HG03432 (cell line): ENCODE data around the gene CCNY.

Source experiments
- ATAC-seq: cut with Tn5 transposase; IDR thresholded peaks from one replicate; pipeline ENCODE4 v1.9.1; 2021; ENCODE audit warnings: mild to moderate bottlenecking, moderate library complexity; ENCODE audit not compliant: unreplicated experiment

Gene CCNY

DNA sequence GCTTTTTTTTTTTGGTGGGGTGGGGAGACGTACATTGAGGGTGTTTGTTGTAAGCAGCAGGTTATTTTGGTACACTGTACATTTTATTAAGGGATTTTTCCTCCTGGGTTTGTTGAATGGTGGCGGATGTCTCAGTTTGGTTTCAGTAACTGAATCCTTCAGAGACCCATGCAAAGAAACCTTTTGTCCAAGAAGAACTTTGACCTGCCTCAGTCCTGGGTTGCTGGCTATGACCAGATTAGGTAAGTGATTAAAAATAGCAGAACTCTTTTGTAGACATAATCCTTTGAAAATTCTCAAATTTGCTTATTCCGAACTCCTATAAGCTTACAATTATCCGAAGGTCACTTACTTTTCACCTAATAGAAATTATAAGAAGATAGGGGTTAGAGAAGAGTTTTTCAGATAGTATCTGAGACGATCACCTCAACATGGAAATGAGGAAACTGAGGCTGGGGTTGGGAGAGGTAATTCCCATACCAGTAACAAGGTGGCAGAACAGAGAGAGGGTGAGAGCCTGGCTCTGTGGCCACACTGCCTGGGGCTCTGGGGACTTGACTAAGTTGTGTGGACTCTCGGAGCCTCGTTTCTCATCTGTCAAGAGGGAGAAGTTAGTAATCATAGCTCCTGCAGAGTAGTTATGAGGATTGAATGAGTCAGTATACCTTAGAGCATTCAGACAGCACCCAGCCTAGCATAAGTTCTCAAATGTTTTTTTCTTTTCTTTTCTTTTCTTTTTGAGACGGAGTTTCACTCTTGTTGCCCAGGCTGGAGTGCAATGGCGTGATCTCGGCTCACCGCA lies 87.4 kb downstream of the CCNY start:
- no peak for ATAC-seq

DNA sequence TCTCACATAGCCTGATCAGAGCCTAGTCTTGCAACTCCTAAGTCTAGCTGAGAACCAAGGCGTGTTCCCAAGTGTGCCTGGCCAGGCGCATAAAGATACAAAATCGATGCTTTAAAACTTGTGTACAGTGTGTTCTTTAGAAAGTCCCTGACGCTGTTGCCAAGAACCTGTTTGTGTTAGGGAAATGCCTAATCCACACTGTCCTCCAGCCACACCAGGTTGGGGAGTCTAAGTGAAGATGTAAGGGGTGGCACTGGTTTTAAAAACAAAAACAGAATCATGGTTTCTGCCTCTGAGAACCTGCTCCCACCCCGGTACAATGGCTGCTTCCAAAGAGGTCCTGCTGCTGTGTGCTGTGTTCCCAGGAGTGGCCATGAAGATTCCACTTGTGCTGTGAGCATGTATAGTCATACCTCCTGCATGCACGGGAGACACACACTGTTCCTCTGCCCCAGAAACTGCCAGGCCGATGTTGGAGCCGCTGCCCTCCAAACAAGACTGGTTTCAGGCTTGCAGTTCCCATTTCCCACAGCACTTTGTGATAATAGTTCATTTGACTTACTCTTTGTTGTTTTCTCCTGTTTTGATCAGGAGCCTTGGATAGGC lies 88.5 kb downstream of the CCNY start:
- ATAC-seq, result no peak

DNA sequence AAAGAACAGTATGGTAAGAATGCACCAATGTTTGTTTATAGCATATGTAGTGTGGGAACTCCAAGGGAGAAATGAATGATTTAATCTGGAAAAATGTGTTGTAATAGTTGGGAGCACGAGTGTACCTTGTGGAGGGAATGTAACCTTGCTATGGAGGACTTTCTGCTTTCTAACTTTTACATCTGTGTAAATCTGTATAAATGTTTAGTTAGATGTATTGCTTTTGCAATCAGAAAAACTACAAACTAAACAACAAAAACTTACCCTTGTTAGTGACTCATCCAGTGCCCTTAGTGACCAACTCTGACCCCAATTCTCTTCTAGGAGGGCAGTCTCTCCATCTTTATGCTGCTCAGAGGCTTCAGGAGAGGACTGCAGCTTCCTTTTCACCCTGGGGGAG lies 89.3 kb downstream of the CCNY start:
- no peak for ATAC-seq

DNA sequence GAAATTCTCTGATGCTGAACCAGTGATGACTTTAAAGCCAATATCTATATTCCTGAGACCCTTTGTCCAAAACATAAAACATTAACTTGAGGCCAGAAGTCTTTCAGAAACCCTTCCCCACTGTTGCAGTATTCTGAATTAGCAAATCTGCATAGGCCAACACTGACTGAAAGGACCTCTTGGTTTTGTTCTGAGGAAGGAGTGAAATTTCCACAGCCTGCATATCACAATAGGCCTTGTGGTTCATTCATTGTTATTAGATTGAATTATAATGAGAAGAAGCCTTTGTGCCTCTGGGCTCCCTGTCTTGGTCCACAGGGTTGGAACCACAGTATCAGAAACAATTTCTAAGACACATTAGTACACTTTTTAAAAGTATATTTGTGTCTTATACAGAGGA lies 90.3 kb downstream of the CCNY start:
- ATAC-seq, result no peak

DNA sequence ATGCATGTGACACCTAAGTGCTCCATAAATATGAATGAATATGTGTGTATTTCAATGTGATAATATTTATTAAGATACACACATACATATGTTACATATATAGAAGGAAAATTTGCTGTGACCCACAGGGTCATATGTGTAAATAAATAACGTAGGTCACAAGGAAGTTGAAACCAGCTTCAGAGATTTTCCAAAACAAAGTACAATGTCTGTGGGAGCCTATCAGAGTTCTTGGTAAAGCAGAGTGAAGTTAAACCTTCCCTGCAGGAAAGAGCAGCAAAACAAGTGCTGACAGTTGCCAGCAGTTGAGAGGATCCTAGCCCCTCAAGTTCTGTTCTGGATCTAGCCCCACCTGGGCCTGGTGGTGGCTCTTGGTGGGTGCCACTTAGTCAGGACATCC lies 91.2 kb downstream of the CCNY start:
- ATAC-seq, result no peak

DNA sequence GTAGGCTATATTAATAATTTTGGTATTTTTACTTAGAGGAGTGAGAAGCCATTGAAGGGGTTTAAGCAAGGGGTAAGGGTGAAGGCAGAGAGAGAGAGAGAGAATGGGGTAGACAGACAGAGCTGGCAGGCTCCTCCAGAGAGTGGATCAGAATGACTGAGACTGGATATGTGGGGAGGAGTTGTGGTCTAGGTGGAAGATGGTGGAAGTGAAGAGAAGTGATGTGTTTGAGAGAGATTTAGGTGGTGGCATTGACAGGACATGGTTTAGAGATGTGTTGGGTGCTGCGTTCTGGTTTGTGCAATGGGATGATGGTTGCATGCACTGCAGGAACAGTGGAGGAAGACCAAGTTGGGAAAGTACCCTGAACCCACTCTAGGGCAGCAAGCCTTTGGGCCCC lies 92.2 kb downstream of the CCNY start:
- no peak for ATAC-seq

DNA sequence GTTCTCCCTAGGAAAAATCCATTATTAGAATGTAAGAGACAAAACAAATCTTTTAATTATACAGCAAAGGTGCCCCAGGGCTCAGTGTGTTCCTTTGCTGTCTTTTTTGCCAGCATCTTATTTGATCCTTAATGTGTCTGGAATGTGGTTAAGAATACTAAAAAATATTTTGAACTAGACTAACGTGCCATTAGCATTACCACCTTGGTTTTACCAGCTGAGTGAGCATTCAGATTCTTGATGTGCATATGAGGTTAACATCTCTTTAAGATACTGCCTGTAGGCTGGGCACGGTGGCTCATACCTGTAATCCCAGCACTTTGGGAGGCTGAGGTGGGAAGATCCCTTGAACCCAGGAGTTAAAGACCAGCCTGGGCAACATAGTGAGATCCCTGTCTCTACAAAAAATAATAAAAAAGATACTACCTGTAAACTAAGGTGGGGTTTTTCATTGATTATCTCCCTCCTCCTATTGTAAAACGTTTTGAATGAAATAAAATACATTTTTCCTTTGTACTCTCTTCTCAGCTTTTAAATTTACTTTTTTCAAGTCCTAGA lies 96.6 kb downstream of the CCNY start:
- no peak for ATAC-seq

DNA sequence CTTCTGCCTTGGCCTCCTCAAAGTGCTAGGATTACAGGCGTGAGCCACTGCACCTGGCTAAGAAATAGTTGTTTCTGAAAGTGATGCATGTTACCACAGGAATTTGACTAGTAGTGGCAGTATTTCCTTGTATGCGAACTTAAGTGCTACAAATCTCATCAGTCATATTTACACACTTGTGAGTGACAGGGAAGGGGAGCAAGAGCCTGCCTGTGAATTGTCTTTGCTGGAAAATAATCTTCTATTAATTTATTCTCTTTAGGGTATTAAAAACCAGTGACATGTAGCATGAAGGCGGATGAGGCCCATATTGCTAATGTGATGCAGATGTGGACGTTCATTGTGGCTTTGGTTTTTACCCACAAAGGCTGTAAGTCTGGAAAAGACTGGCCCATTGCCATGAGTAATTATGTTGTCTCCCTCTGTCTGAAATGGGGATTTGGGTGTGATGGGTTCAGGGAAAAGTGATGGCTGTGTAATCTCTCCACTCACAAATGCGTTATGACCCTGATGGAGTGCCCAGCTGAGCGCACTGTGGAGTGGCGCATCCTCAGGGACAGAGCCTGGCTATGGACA lies 97.6 kb downstream of the CCNY start:
- ATAC-seq, result no peak

DNA sequence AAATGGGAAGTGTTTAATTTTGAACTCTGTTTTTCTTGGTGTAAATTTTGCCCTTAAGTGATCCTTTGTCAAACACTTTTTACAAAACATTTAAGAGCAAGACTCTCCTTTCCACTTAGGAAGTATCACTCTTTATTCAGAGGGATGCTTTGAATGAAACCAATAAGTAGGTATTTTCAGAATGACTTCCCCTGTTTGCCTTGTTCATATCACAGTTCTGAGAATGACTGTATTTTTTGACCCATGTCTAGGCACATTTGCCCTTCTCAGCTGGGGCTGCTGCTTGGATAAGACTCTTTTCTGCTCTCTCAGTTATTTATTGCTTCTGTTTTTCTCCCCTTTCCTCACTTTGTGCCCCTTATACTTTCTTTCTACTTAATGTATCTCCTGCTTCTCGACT lies 98.2 kb downstream of the CCNY start:
- ATAC-seq, result peak; percentile 57

DNA sequence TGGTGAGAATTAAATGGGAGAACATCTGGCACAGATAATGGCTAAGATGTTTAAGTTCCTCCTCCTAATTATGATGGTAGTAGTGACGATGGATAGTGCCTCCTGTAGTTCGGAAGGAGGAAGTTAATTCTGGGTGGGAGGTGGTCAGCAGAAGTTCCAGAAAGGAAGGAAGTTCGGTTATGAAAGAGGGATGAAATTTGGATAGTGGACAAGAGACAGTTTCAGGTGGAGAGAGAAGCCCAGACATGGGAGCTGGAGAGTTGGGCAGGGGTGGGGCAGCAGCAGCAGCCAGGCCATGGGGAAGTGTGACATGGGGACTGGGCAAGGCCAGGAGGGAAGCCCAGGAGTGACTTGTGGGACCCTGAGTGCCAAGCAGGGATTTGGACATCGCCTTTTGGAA lies 99.5 kb downstream of the CCNY start:
- no peak for ATAC-seq

DNA sequence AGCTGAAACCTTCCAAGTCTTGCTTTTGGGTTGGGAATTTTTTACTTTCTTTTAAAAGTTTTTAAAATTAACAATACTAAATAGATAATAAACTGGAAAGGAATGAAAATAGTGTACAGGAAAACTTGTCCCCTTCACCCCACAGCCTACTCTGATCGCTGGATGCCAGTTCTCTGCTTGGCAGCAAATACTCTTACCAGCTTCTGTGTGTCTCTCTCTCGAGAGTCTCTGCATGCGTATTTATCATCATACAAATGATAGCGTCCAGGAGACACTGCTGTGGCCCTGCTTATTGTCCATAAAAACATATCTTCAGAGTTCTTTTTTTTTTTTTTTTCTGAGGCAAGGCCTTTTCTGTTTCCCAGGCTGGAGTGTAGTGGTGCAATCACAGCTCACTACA lies 101.5 kb downstream of the CCNY start:
- ATAC-seq, result no peak

DNA sequence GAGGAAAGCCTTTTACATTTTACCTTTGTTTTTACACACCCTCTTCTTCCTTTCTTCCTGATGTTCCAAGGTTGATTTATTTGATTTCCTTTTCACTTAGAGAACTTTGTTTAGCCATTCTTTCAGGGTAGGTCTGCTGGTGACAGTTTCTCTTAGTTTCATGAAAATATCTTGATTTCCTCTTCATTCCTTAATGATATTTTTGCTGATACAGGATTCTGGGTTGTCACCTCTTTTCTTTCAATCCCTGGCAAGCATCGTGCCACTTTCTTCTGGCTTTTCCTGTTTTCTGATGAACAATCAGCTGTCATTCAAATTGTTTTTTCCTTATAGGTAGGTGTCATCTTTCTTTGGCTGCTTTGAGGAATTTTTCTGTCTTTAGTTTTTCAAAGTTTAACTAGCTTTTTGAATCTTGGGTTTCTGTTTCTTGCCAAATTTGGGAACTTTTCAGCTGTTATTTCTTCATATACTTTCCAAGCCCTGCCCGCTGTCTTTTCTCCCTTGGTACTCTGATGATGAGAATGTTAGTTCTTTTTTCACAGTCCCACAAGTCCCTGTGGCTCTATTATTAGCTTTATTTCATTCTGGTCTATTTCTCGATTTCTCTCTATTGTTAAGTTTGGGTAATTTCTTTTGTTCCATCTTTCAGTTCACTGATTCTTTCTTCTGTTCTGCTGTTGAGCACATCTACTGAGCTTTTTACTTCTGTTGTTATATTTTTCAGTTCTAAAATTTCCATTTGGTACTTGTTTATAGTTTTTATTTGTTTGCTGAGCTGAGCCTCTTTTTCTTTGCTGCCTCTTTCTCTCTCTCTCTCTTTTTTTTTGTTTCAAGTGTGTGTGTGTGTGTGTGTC lies 102.6 kb downstream of the CCNY start:
- no peak for ATAC-seq

DNA sequence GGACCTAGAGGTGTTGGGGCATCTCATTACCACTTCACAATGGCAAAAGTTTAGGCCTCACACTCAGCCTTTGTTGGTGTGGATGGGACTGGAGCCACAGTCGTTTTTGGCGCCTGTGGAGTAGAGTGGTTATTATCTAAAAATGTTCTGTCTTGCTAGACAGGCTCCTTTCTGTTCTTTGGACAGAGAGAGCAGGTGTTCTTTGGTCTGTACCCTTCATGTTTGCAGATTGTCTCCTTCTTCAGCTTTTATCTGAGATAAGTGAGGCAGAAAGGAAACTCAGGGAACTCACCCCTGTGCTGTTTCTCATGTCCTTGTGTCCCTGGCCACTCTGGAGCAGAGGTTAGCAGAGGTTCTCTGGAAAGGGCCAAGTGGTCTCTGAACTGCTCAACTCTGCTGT lies 103.7 kb downstream of the CCNY start:
- no peak for ATAC-seq

DNA sequence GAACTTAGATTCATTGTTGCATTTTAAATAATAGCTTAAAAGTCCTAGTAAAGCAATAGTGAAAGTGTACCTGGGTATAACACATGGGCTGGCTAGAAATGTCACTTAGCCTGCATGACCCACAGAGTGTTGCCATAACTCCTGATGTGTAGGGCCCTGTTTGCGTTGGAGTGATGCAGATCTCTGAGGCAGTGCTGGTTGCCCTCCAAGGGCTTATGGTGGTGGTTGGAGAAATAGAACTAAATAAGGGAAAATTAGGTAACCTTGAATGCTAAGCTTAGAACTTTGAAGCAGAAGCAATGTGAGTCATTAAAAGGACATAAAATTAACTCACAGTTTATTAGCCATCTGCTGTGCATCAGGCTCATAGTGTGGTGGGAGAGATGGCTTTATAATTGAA lies 105.7 kb downstream of the CCNY start:
- no peak for ATAC-seq

DNA sequence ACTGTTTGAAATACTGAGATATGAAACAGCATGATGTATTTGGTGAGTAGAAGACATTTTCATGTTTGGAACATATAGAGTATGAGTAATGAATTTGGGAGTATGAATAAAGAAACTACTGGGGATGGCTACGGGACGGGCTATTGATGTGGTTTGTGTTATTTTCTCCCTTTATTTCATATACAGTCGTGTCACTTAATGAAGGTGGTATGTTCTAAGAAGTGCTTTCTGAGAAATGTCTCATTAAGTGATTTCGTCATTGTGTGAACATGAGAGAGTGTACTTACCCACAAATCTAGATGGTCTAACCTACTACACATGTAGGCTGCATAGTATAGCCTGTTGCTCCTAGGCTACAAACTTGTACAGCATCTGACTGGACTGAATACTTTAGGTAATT lies 106.3 kb downstream of the CCNY start:
- ATAC-seq, result no peak

DNA sequence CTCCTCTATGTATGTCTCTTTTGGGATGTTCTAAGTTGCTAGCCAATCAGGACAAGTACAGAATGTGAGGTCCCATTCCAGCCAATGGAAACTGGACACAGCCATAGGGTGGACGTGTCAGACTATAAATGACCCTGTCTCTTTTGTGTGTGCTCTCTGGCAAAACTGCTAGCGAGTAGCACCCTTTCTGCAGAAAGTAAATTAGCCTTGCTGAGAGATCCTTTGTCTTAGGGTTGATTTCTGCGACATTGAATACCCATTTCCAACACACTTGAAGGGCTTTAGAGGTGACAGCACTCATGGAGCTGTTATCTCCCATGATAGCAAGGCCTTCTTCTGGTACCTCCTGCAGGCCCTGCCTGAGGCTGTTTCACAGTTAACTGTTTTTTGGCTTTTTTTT lies 107.5 kb downstream of the CCNY start:
- no peak for ATAC-seq

DNA sequence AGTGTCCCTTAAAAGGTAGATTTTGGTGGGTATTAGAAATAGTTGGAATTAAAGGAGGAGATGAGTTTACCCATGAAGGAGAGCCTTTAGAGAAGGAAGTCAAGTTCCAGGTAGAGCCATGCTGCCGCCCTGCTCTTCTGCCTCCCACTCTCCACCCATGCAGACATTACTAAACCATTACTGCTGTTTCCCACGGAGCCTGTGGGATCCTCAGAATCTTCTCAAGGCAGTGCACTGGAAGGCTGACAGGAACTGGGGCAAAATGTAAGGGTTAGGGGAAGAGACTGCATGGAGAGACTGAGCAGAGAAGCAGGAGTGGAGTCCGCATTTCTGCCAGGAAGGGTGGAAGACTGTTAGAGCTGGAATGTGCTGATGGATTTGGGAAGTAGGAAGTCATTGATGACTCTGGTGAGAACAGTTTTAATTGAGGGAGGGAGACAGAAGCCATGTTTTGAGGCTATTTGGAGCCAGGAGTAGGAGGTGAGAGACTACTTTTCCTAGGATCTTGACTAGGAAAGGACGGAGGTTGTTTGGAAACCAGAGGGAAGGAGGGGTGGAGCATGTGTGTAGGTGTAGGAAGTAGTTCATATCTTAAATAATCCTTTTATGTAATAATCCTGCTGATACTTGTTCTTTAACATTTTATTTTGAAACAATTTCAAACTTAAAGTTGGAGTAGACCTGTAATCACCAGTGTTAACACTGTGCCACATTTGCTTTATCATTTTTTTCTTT lies 109.0 kb downstream of the CCNY start:
- no peak for ATAC-seq

DNA sequence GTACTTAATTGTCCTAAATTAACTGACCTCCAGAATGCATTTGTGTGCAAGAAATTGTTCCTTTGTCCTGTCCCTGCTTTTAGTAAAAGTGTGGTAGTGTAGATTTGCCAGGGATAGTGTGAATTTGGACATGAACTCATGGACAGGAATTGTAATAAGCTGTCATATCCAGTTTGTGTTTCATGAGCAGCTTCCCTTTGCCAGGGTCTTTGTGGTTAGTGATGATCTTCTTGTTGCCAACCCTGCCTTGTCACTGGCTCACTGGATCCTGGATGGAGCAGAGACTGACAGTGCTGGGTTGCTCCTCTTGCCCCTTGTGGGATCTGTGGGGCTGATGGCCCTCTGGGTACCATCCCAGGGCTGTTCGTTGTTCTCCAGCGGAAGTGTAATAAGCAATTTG lies 110.1 kb downstream of the CCNY start:
- no peak for ATAC-seq

DNA sequence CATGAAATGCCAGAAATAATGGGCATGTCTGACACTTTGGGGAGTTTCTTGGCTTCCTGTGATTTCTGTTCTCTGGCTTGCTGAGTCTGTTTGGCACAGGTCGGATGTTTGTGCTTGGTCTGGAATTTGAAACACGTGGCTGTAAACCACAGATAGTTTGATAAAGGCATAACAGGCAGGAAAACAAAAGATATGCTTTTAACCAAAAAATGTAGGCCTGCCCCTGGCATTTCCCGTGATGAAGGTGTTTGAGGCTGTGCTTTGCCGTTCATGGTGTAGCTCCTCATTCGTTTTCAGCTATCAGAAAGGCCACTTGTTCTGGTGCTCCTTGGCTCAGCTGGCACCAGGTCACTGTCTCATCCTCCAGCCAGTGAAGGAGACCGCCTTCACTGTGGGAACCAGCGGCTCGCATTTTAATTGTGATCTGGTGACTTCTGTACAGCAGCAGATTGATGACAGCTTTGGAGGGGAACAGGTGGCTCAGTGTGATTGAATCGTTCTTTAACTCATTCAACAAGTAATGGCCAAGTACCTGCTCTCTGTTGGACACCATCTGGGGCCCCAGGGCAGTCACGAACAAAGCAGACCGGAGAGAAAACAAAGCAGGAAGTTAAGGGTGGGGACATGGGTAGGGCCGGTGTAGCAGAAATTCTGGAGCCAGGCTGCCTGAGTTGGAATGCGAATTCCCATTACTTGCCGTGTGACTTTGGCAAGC lies 111.5 kb downstream of the CCNY start:
- no peak for ATAC-seq
